Panc1 (cell line): Measurements from ENCODE around the gene NPAS3.

Source experiments
- POLR2AphosphoS5 ChIP-seq: IDR thresholded peaks from 2 replicates; pipeline ENCODE4 v1.6.1; 2012; ENCODE audit warnings: mild to moderate bottlenecking, low read depth, low read length, moderate library complexity
- SIN3A ChIP-seq: IDR thresholded peaks from 2 replicates; pipeline ENCODE4 v1.6.1; 2012; ENCODE audit warnings: low read depth, mild to moderate bottlenecking, low read length, moderate library complexity, borderline replicate concordance; ENCODE audit not compliant: insufficient read depth
- TF ChIP-seq, protein P1 (sequence below): fragments of 450-650 bp; IDR thresholded peaks from 2 replicates; pipeline ENCODE4 v1.5.1; 2017; ENCODE audit warnings: mild to moderate bottlenecking

DNA sequence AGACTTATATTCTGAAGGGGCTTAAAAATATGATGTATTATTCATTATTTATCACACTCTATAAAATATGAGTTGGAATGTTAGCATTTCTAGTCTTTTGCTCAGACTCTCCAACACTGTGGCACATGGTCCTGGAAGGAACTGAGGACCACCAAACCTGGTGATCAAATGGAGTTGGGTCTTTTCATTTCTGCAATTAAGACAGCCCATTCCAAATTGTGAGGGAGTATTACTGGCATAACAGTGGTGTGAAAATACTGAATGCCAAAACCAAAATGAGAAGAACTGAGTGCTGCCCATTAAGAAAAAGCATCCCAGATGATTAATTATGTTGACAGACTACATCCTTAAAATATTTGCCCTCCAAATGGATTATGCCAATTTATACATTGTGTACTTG, 90.8 kb downstream of the NPAS3 start:
- TF ChIP-seq, protein P1, sequence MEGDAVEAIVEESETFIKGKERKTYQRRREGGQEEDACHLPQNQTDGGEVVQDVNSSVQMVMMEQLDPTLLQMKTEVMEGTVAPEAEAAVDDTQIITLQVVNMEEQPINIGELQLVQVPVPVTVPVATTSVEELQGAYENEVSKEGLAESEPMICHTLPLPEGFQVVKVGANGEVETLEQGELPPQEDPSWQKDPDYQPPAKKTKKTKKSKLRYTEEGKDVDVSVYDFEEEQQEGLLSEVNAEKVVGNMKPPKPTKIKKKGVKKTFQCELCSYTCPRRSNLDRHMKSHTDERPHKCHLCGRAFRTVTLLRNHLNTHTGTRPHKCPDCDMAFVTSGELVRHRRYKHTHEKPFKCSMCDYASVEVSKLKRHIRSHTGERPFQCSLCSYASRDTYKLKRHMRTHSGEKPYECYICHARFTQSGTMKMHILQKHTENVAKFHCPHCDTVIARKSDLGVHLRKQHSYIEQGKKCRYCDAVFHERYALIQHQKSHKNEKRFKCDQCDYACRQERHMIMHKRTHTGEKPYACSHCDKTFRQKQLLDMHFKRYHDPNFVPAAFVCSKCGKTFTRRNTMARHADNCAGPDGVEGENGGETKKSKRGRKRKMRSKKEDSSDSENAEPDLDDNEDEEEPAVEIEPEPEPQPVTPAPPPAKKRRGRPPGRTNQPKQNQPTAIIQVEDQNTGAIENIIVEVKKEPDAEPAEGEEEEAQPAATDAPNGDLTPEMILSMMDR, result no peak
- no peak for TF ChIP-seq SIN3A
- no peak for TF ChIP-seq POLR2AphosphoS5
